ENCODE results near the gene SLC50A1.

The SLC50A1 gene

GRCh38 chr1:155186067-155186793, 50.6 kb downstream of the SLC50A1 start:
- H3K4me1 ChIP-seq (ENCODE audit: control insufficient read depth in 1 of 2, insufficient read depth in 1 of 2, low read depth in 1 of 2, low read length in 1 of 2) = no peaks in the 10 kb centered on the region
- no peak overlapping the region for H3K4me3 ChIP-seq (ENCODE audit: low read depth in 1 of 2, low read length in 1 of 2)
- H3K27me3 ChIP-seq = no peaks in the 10 kb centered on the region
- H3K36me3 ChIP-seq = no peaks in the 10 kb centered on the region
- H3K27ac ChIP-seq = no peak overlapping the region
- TF ChIP-seq CTCF (IDR thresholded peaks at IDR 0.05) = no peak
- H3K9me3 ChIP-seq = no peaks in the 10 kb centered on the region

- Histone ChIP-seq H3K9me3 (no peaks in the 10 kb centered on the region), H3K36me3 (no peaks in the 10 kb centered on the region), H3K4me1 (ENCODE audit: control insufficient read depth in 1 of 2, insufficient read depth in 1 of 2, low read depth in 1 of 2, low read length in 1 of 2) (no peaks in the 10 kb centered on the region), H3K27ac (no peak overlapping the region), H3K4me3 (ENCODE audit: low read depth in 1 of 2, low read length in 1 of 2) (no peak overlapping the region), H3K27me3 (no peaks in the 10 kb centered on the region)
- TF ChIP-seq CTCF (IDR thresholded peaks at IDR 0.05) = no peak
Observed at GRCh38 chr1:155186794-155187455, 51.3 kb downstream of the SLC50A1 start.

GRCh38 chr1:155187456-155187891, 51.8 kb downstream of the SLC50A1 start:
- H3K36me3 ChIP-seq = no peaks in the 10 kb centered on the region
- TF ChIP-seq CTCF (IDR thresholded peaks at IDR 0.05) = no peak
- no peak overlapping the region for H3K27ac ChIP-seq
- no peaks in the 10 kb centered on the region for H3K9me3 ChIP-seq
- peaks cover 4% of the 10 kb centered on the region for H3K27me3 ChIP-seq
- H3K4me1 ChIP-seq (ENCODE audit: control insufficient read depth in 1 of 2, insufficient read depth in 1 of 2, low read depth in 1 of 2, low read length in 1 of 2) = peaks cover 1 to 3% of the 10 kb centered on the region in 2 experiments
- no peak overlapping the region for H3K4me3 ChIP-seq (ENCODE audit: low read depth in 1 of 2, low read length in 1 of 2)

- Histone ChIP-seq H3K27ac (no peak overlapping the region), H3K4me3 (ENCODE audit: low read depth in 1 of 2, low read length in 1 of 2) (no peak overlapping the region), H3K27me3 (peaks cover 12% of the 10 kb centered on the region), H3K9me3 (no peaks in the 10 kb centered on the region), H3K36me3 (no peaks in the 10 kb centered on the region), H3K4me1 (ENCODE audit: control insufficient read depth in 1 of 2, insufficient read depth in 1 of 2, low read depth in 1 of 2, low read length in 1 of 2) (peaks cover 9 to 11% of the 10 kb centered on the region in 2 experiments)
- TF ChIP-seq CTCF (IDR thresholded peaks at IDR 0.05) = no peak
Observed at GRCh38 chr1:155188268-155188667, 52.6 kb downstream of the SLC50A1 start.

Measured in neutrophil (primary cell).